ENCODE measurements around the gene ZDHHC14.
A peak's percentile ranks its signal among the peaks of the same experiment; 100 is the strongest.

Gene ZDHHC14

DNA sequence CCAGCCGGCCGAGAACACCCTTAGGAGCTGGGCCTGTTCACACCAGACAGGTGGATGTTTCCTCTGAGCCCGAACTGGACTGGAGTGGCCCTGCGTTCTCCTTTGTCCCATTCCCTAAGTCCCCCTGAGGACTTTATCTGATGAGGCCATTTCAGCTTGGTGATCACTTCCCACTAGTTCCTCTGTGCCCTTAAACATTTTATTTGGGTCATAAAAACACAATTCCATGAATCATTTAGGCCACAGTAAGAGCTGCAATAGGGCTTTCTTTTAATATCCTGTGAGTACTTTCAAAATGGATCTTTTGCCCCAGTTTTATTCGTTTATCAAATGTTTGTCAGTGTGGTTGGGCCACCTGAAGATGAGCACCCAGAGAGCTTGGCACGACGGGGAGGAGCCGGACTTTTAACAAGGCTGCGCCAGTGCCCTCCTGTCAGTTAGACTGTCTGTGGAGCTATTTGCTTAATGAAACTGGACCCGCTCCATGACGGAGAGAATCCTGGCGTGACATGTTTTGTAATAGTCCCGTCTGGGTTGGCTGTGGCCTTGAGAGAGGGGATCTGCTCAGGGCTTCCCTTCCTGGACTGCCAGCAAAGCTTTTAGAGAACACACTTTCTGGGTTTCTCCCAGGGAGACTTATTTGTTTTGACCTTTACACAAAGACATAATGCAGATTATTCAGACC is 53.5 kb downstream of the ZDHHC14 start:
- H3K27ac Mint-ChIP-seq = no peak overlapping the region
- H3K9me3 Mint-ChIP-seq = no peaks in the 10 kb centered on the region
- peaks cover 16% of the 10 kb centered on the region for H3K4me1 Mint-ChIP-seq (ENCODE audit: low read depth)
- peaks cover 16% of the 10 kb centered on the region for H3K27me3 Mint-ChIP-seq (ENCODE audit: low read depth)
- H3K36me3 Mint-ChIP-seq (ENCODE audit: low read depth) = peaks cover 10% of the 10 kb centered on the region
- no peak overlapping the region for H3K4me3 Mint-ChIP-seq

DNA sequence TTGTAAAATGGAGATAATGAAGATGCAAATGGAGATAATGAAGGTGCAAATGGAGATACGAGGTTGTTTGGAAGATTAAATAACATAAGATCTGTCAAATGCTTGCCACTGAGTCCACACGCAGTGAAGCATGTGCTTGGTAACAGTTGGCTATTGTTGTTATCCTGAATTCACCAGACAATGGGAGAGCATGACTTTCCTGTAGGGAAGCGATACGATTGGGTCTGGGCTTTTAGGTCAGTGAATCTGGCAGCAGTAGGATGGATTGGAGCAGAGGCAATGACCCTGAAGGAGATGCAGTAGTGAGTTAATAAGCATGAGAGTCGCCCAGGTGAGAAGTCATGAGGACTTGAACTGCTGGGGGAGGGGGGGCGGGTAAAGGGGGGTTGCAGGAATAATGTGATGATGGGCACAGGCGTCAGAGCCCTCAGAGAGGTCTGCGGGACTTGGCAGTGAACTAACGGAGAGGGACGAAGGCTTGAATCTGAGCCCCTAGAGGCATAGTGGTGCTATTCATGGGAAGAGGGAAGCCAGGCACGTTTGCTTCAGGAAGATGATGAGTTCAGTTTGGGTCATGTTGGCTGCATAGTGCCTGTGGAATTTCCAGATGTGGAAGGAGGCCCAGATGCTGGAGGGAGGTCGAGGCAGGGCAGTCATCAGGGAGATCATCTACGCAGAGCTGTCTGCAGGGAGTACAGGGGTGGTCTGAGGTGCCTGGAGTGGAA is 55.4 kb downstream of the ZDHHC14 start:
- H3K4me1 Mint-ChIP-seq (ENCODE audit: low read depth) = peaks cover 6% of the 10 kb centered on the region
- no peak overlapping the region for H3K4me3 Mint-ChIP-seq
- peaks cover 19% of the 10 kb centered on the region for H3K36me3 Mint-ChIP-seq (ENCODE audit: low read depth)
- peaks cover 11% of the 10 kb centered on the region for H3K9me3 Mint-ChIP-seq
- H3K27me3 Mint-ChIP-seq (ENCODE audit: low read depth) = peaks cover 16% of the 10 kb centered on the region
- no peak overlapping the region for H3K27ac Mint-ChIP-seq

GRCh38 chr6:157436944-157437336 is 56.0 kb downstream of the ZDHHC14 start:
- peaks cover 22% of the 10 kb centered on the region for H3K36me3 Mint-ChIP-seq (ENCODE audit: low read depth)
- H3K4me3 Mint-ChIP-seq = no peak overlapping the region
- no peak overlapping the region for H3K27ac Mint-ChIP-seq
- peaks cover 11% of the 10 kb centered on the region for H3K9me3 Mint-ChIP-seq
- H3K27me3 Mint-ChIP-seq (ENCODE audit: low read depth) = peaks cover 16% of the 10 kb centered on the region
- H3K4me1 Mint-ChIP-seq (ENCODE audit: low read depth) = peaks cover 6% of the 10 kb centered on the region

DNA sequence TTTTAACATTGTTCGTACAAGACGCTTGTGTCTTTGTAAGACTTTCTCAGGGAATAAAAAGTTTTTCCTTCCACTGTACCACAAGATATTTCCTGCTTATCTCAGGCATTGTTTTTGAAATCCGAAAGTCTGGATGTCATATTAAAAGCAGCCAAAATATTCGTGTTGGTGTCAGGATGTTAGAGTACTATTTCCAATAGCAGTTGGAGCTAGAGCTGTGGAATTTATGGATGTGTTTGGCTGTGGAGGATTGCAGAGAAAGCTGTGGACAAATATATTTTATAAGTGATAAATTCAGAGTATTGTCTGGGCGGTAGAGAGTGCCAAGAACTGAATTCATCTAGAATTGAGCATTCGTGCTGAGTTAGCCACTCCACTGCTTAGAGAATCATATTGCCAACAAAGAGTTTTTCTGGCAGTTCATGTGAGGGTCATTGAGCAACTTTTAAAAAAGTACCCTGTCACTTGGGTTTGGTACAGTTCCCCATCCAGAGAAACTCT is 57.7 kb downstream of the ZDHHC14 start:
- H3K4me1 Mint-ChIP-seq (ENCODE audit: low read depth) = peaks cover 11% of the 10 kb centered on the region
- H3K27me3 Mint-ChIP-seq (ENCODE audit: low read depth) = peaks cover 12% of the 10 kb centered on the region
- peaks cover 25% of the 10 kb centered on the region for H3K9me3 Mint-ChIP-seq
- no peak overlapping the region for H3K4me3 Mint-ChIP-seq
- H3K36me3 Mint-ChIP-seq (ENCODE audit: low read depth) = peaks cover 29% of the 10 kb centered on the region
- no peak overlapping the region for H3K27ac Mint-ChIP-seq

GRCh38 chr6:157440171-157440570 is 59.2 kb downstream of the ZDHHC14 start:
- H3K4me1 Mint-ChIP-seq (ENCODE audit: low read depth) = peaks cover 14% of the 10 kb centered on the region
- no peak overlapping the region for H3K27ac Mint-ChIP-seq
- peaks cover 8% of the 10 kb centered on the region for H3K27me3 Mint-ChIP-seq (ENCODE audit: low read depth)
- peaks cover 29% of the 10 kb centered on the region for H3K36me3 Mint-ChIP-seq (ENCODE audit: low read depth)
- no peak overlapping the region for H3K4me3 Mint-ChIP-seq
- peaks cover 25% of the 10 kb centered on the region for H3K9me3 Mint-ChIP-seq

GRCh38 chr6:157442291-157442690 is 61.3 kb downstream of the ZDHHC14 start:
- peaks cover 12% of the 10 kb centered on the region for H3K4me1 Mint-ChIP-seq (ENCODE audit: low read depth)
- H3K4me3 Mint-ChIP-seq = no peak overlapping the region
- peaks cover 25% of the 10 kb centered on the region for H3K36me3 Mint-ChIP-seq (ENCODE audit: low read depth)
- H3K27ac Mint-ChIP-seq = no peak overlapping the region
- H3K9me3 Mint-ChIP-seq = peaks cover 25% of the 10 kb centered on the region
- peaks cover 8% of the 10 kb centered on the region for H3K27me3 Mint-ChIP-seq (ENCODE audit: low read depth)

DNA sequence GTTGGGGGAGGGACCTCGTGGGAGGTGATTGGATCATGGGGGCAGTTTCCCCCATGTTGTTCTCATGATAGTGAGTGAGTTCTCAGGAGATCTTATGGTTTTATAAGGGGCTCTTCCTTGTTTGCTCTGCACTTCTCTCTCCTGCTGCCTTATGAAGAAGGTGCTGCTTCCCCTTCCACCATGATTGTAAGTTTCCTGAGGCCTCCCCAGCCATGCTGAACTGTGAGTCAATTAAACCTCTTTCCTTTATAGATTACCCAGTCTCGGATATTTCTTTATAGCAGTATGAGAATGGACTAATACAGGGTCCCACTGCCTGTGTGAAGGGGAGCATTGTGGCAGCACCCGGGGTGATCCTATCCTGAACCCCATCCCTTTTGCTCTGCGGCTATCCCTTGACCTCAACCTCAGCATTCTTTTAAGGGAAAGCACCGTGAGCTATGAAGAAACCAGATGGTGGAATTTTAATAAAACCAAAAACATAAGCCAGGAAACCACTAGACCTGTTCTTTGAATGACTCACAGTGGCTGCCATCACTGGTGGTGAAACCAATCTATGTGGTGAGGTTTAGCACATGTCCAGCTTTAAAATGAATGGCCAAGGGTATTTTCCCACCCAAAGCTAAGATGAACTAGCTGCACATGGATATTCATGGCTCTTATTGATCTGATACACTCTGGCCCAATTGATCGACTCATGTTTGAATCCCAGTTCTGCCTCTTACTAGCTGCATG is 62.2 kb downstream of the ZDHHC14 start:
- Mint-ChIP-seq H3K36me3 (ENCODE audit: low read depth) (peaks cover 25% of the 10 kb centered on the region), H3K9me3 (peaks cover 25% of the 10 kb centered on the region), H3K27ac (peak overlapping the region; percentile 27), H3K4me3 (no peak overlapping the region), H3K27me3 (ENCODE audit: low read depth) (peaks cover 5% of the 10 kb centered on the region), H3K4me1 (ENCODE audit: low read depth) (peaks cover 12% of the 10 kb centered on the region)

DNA sequence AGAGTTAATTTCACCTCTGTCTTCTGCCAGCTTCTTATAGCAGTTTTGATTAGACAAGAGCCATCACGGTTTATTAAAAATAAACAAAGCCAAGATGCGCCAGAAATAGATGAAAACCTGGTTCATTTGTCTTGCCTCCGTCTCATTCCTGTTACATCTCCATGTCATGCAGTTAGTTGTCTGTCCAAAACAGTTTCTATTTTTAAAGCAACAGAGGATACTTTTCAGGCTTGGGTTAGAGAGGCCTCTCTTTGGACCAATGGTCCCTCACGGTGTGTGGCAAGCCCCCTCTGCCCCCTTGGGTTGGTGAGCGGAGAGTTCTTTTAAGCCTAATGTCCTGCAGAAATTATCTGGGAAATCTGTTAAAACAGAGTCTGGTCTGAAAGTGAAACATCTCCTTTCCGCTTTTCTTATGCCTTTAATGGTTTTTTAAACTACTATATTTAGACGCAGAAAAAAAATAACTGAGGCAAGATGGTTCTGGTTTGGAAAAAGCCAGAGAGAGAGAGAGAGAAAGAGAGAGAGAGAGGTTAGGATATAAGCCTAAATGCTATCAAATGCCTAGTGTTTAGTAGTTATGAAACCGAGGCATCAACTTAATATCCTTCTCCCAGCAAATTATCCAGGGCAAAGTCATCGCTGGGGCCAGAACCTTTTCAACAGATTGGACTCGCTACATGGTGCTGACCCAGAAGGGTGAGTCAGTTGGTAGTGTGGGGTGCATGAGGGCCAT is 64.5 kb downstream of the ZDHHC14 start:
- peaks cover 19% of the 10 kb centered on the region for H3K36me3 Mint-ChIP-seq (ENCODE audit: low read depth)
- H3K27ac Mint-ChIP-seq = no peak overlapping the region
- H3K27me3 Mint-ChIP-seq (ENCODE audit: low read depth) = no peaks in the 10 kb centered on the region
- no peak overlapping the region for H3K4me3 Mint-ChIP-seq
- peaks cover 12% of the 10 kb centered on the region for H3K4me1 Mint-ChIP-seq (ENCODE audit: low read depth)
- peaks cover 21% of the 10 kb centered on the region for H3K9me3 Mint-ChIP-seq

DNA sequence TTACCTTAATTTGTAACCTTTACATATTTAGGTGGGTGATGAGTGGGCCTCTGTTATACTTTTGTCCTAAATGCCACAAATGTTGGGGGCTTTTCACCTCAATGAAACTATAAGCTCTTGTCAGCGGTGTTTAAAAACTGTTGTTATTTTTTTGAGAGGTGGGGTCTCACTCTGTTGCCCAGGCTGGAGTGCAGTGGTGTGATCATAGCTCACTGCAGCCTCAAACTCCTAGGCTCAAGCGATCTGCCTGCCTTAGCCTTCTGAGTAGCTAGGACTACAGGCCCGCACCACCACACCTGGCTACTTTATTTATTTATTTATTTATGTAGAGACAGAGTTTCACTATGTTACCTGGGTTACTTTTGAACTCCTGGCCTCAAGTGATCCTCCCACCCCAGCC is 66.7 kb downstream of the ZDHHC14 start:
- H3K27ac Mint-ChIP-seq = no peak overlapping the region
- H3K4me1 Mint-ChIP-seq (ENCODE audit: low read depth) = peaks cover 12% of the 10 kb centered on the region
- no peak overlapping the region for H3K4me3 Mint-ChIP-seq
- peaks cover 4% of the 10 kb centered on the region for H3K36me3 Mint-ChIP-seq (ENCODE audit: low read depth)
- H3K27me3 Mint-ChIP-seq (ENCODE audit: low read depth) = no peaks in the 10 kb centered on the region
- peaks cover 8% of the 10 kb centered on the region for H3K9me3 Mint-ChIP-seq

GRCh38 chr6:157449610-157450009 is 68.6 kb downstream of the ZDHHC14 start:
- no peaks in the 10 kb centered on the region for H3K9me3 Mint-ChIP-seq
- H3K36me3 Mint-ChIP-seq (ENCODE audit: low read depth) = peaks cover 5% of the 10 kb centered on the region
- H3K4me1 Mint-ChIP-seq (ENCODE audit: low read depth) = peaks cover 2% of the 10 kb centered on the region
- no peak overlapping the region for H3K4me3 Mint-ChIP-seq
- H3K27me3 Mint-ChIP-seq (ENCODE audit: low read depth) = no peaks in the 10 kb centered on the region
- H3K27ac Mint-ChIP-seq = no peak overlapping the region

DNA sequence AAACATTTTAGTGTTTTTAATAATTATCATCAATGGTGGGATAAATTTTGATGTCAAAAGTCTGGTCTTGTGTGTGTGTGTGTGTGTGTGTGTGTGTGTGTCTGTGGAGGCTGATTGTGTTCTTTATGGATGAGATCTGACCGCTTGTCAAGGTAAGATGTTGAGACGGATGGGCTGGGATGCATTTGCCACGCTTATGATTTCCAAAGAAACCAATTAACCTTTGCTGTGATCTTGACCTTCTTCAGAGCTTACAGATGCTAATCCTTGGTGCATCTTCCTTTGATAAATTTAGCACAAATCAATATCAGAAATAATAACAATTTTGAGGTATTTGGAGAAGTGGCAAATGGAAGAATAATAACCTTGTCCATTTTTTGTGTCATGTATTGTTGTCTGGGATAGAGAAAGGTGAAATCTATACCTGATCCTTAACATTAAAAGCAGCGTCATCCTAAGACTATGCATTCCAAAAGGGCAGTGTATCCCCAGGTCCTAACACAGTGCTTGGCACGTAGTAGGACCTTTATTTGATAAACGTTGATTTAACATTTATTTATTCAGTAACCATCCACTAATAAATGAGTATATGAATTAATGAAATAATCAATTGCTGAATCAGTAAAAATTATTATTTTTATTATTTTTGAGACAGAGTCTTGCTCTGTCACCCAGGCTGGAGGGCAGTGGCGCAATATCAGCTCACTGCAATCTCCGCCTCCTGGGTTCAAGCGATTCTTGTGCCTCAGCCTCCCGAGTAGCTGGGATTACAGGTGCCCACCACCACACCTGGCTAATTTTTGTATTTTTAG is 70.1 kb downstream of the ZDHHC14 start:
- Mint-ChIP-seq H3K4me3 (no peak overlapping the region), H3K36me3 (ENCODE audit: low read depth) (peaks cover 10% of the 10 kb centered on the region), H3K27ac (no peak overlapping the region), H3K9me3 (no peaks in the 10 kb centered on the region), H3K27me3 (ENCODE audit: low read depth) (no peaks in the 10 kb centered on the region), H3K4me1 (ENCODE audit: low read depth) (peaks cover 12% of the 10 kb centered on the region)

GRCh38 chr6:157452096-157452495 is 71.1 kb downstream of the ZDHHC14 start:
- H3K27ac Mint-ChIP-seq = no peak overlapping the region
- H3K27me3 Mint-ChIP-seq (ENCODE audit: low read depth) = no peaks in the 10 kb centered on the region
- peaks cover 14% of the 10 kb centered on the region for H3K36me3 Mint-ChIP-seq (ENCODE audit: low read depth)
- H3K4me3 Mint-ChIP-seq = no peak overlapping the region
- H3K9me3 Mint-ChIP-seq = no peaks in the 10 kb centered on the region
- H3K4me1 Mint-ChIP-seq (ENCODE audit: low read depth) = peaks cover 17% of the 10 kb centered on the region

- H3K27ac Mint-ChIP-seq = no peak overlapping the region
These were observed 72.1 kb downstream of the ZDHHC14 start for GRCh38 chr6:157453131-157453530.

More at GRCh38 chr6:157453131-157453530, 72.1 kb downstream of the ZDHHC14 start:
- H3K4me3 Mint-ChIP-seq = no peak overlapping the region
- peaks cover 23% of the 10 kb centered on the region for H3K4me1 Mint-ChIP-seq (ENCODE audit: low read depth)
- no peaks in the 10 kb centered on the region for H3K9me3 Mint-ChIP-seq
- peaks cover 14% of the 10 kb centered on the region for H3K36me3 Mint-ChIP-seq (ENCODE audit: low read depth)
- H3K27me3 Mint-ChIP-seq (ENCODE audit: low read depth) = no peaks in the 10 kb centered on the region
